NCI-H524 treated with DMSO at 0.1 percent for 48 hours (cell line): ENCODE data around the gene WDR11.

Experiments
- DNase-seq: peaks from one replicate; lab custom pipeline; 2025; lab: John Stamatoyannopoulos, UW

WDR11 gene, protein sequence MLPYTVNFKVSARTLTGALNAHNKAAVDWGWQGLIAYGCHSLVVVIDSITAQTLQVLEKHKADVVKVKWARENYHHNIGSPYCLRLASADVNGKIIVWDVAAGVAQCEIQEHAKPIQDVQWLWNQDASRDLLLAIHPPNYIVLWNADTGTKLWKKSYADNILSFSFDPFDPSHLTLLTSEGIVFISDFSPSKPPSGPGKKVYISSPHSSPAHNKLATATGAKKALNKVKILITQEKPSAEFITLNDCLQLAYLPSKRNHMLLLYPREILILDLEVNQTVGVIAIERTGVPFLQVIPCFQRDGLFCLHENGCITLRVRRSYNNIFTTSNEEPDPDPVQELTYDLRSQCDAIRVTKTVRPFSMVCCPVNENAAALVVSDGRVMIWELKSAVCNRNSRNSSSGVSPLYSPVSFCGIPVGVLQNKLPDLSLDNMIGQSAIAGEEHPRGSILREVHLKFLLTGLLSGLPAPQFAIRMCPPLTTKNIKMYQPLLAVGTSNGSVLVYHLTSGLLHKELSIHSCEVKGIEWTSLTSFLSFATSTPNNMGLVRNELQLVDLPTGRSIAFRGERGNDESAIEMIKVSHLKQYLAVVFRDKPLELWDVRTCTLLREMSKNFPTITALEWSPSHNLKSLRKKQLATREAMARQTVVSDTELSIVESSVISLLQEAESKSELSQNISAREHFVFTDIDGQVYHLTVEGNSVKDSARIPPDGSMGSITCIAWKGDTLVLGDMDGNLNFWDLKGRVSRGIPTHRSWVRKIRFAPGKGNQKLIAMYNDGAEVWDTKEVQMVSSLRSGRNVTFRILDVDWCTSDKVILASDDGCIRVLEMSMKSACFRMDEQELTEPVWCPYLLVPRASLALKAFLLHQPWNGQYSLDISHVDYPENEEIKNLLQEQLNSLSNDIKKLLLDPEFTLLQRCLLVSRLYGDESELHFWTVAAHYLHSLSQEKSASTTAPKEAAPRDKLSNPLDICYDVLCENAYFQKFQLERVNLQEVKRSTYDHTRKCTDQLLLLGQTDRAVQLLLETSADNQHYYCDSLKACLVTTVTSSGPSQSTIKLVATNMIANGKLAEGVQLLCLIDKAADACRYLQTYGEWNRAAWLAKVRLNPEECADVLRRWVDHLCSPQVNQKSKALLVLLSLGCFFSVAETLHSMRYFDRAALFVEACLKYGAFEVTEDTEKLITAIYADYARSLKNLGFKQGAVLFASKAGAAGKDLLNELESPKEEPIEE

DNA sequence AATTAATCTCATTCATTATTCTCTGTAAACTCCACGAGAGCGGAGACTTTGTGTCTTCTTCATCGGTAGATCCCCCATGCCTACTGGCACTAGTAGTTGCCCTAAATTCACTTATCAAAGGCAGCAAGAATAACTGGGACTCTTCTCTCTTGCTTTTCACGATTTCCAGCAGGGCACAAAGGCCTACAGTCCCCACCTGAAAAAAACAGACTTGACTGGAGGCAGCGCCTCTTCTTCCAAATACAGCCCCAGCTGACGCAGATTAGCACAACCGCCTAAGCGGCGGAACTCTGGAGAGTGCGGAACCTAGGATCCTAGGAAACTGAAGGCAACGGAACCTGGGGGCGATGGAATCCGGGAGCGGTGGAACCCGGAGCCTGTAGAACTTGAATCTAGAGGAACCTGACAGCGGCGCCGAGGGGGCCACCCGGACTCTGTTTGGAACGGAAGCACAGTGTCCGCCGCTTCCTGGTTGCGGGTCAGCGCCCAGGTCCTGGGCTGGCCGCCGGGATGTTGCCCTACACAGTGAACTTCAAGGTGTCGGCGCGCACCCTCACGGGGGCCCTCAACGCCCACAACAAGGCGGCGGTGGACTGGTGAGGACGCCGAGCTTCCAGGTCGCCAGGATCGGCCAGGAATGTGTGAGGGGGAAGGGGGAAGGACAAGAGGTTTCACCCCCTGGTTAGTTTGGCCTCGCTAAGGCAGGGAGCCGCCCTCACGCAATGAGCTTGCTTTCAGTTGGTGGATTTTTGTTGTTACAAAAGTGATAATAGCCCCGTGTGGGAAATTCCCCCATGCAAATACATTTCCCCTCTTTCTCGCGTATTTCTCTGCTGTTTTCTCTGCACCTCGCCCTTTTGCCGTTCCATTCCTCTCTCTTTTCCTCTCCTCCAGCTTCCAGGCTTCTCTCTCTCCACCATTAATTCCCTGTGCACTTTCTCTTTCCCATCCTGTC, at the start of gene WDR11:
Gene WDR11 (plus strand): TSS at position 452 of the 955 bp plus-strand sequence. CDS start 59 bp downstream, at position 511.
- peak; percentile 57 for DNase-seq

DNA sequence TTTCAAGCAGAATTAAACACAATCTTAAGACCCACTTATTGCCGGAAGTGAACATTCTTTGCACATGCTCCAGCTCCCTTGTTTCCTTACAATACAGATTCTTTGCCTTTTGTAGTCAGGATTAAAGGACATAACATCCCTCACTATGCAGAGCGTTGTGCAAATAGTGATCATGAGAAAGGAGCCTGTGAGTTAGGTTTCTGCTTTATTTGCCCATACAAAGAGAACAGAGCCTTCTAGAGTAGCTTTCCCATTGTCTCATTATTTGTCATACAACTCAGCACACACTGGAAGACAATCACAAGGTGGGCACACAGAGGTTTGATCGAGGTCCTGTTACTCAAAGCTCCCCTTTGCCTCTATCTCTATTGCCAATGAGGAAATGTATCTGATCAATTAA, 48.2 kb upstream of the WDR11 start:
- no peak for DNase-seq

- no peak for DNase-seq
Observed at GRCh38 chr10:120803972-120804371, 47.2 kb upstream of the WDR11 start.

GRCh38 chr10:120805014-120805812, 45.9 kb upstream of the WDR11 start:
- no peak for DNase-seq

GRCh38 chr10:120806081-120806480, 45.1 kb upstream of the WDR11 start:
- no peak for DNase-seq

DNA sequence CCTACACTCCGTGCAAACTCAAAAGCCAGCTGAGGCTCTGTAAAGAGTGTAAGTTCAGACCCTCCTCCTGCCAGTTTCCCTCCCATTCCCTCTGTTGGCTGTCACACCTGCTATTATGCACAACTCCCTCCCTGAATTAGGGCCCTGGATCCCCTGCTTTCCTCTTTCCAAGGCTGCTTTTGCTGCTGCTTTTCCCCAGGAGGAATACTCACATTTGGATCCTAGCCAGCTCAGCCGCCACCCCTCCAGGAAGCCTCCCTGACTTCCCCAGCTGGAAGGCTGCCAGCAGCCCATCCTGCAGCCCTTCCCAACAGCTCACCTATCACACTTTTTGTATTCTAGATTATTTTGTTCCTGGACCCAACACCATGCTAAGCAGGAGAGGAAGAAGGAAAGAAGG, 40.9 kb upstream of the WDR11 start:
- DNase-seq = no peak

DNA sequence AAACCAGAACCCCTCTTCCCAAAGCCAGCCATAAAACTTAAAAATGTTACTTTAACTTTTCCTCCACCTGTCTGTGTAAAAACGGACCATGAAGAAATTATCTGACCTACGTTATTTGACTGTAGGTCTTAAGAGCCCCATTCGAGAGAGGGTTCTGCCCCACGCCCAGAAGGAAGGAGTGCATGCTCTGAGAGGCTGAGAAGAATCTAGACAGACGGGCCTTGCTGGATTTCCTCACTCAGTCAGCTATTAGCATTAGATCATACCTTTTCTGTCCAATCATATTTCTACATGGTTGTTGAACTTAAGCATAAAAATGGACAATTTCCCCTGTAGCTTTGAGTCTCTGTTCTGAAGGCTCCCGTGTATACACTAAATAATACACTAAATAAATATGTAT, 38.1 kb upstream of the WDR11 start:
- no peak for DNase-seq

- DNase-seq = no peak
Observed at GRCh38 chr10:120818301-120818700, 32.9 kb upstream of the WDR11 start.

- DNase-seq = peak; percentile 24
Observed at GRCh38 chr10:120819366-120819765, 31.8 kb upstream of the WDR11 start.

DNA sequence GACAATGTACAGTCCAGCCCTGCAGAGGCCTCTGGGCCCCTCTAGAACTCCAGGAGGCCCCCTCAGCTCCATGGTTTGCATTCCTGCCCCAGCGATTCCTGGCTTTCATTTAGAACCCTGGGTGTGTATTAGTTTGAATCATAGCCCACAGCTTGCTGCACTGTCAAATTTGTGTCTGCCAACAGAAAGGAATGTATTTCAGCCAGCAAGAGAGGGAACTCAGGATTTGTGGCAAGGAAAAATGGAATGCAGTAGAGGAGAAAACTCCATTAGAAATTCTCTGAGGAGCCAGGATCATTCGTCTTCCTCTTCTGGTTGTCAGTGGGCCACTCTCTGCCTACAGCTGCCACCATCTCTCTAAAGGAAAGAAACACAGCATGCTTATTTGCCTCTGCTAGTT, 27.9 kb upstream of the WDR11 start:
- DNase-seq = no peak

- no peak for DNase-seq
Observed at GRCh38 chr10:120824881-120825309, 26.3 kb upstream of the WDR11 start.

- DNase-seq = no peak
Observed at GRCh38 chr10:120825878-120826769, 25.0 kb upstream of the WDR11 start.

- no peak for DNase-seq
Observed at GRCh38 chr10:120827251-120827875, 23.8 kb upstream of the WDR11 start.

DNA sequence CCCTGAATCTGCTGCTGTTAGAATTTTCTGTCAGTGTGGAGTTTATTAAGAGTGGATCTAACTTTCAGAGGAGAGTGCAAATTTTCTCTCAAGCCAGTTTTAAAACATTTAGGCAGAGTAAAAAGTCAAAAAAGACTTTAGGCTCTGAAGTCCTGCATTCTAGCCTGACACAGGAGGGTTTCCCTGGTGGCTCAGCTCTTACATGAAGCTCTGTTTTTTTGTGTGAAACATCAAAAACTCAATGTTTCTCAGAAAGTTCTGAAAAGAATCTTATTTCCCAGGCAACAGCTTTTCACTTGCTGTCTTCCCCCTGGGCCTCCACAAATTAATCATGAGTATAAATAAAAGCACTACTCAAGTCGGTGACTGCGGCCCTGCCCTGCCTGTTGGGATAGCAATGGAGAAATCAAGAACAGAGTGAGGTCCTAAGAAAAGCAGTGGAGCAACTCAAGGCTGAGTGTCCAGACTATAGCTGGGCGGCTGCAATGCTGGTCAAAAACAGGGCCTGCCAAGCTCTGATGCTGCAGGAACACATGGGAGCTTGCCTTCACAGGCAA, 22.3 kb upstream of the WDR11 start:
- no peak for DNase-seq

DNA sequence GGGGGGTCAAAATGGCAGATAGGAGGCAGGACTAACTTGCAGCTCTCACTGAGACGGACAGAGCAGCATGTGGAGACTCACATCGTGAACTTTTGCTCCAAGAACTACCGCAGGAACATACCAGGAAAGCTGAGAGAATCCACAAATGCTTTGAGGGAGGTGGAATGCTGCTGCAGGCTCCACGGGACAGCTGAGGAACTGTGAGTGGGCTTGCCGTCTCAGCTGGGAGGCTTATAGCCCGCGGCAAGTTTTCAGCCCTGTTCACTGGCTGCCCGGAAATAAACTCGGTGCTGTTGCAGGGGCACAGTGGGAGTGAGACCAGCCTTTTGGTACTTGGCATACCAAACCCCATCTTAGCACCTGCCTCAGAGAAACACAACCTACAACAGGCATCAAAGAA, 19.1 kb upstream of the WDR11 start:
- DNase-seq = no peak

DNA sequence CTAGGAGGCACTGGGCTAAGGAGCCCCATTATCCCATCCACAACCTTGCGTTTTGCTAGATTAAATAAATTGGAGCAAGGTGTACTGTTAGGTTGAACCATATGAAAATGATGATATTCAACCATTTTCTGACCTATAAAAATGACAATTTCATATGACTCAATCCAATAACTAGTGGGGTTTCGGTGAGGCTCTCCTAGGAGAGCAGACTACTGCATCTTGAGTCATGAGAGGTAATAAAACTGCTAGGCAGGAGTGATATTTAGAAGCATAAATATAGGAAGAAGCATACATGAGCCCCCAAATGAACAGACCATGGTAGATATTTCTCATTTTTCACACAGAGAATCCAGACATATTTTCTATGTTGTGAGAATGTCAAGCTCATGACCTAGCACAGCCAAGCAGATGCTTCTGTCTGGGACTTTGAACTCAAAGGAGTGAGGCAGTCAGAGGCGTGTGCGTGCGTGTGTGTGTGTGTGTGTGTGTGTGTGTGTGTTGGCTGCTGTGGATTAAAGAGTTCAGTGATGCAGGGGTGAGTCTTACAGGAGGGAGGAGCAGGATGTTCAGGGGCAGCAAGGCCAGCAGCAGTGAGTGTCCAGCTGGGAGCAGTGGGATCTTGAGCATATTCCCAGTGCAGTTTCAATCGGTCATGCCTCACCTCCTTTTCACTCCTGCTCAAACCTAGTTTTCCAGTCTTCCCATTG, 17.8 kb upstream of the WDR11 start:
- DNase-seq = no peak

- DNase-seq = no peak
Observed at GRCh38 chr10:120835603-120836002, 15.6 kb upstream of the WDR11 start.

DNA sequence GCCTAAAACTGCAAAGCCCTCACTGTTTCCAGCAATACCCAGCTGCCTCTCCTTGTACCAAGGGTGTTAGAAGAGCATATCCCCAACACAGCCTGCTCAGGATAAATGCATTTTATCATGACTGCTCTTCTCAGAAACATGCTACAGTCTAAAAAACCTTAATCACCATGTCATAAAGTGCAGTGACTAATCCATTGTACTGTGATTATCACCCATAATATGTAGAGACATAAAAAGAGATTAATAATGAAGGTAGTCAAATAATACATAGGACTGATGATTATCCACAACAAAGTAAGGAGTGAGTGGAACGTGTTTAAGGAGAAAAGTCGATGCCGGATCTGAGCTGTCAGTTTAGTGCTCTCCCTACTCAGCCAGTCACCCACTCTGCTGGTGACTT, 12.2 kb upstream of the WDR11 start:
- no peak for DNase-seq
